GM12864 (cell line): Measurements from ENCODE around the gene CD6.

Source experiments
- DNase-seq: peaks from one replicate; pipeline ENCODE4 v3.0.0-alpha.2; 2011; ENCODE audit warnings: low read depth
- H3K4me3 ChIP-seq: 2 replicates; pipeline ENCODE4 v1.5.1; 2011; ENCODE audit warnings: mild to moderate bottlenecking, low read depth, low read length, control low read depth
- CTCF ChIP-seq: IDR thresholded peaks from 2 replicates; pipeline ENCODE4 v1.5.1; 2011; ENCODE audit warnings: low read depth, mild to moderate bottlenecking, moderate library complexity, low read length, control low read depth, inconsistent platforms; ENCODE audit errors: missing control alignments

The CD6 gene

DNA sequence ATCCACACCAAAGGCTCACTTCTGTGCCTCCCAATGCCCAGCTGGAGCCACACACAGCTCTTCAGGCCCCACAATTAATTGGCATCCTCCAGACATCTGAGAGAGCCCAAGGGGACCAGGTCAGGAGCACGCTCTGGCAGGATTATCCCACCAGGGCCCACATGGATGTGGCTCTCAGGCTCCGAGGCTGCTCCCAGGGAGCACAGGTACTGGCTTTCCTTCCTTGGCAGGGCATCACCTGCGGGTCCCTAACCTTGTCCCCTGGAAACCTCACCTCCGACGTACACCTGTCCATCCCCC, 54.3 kb downstream of the CD6 start:
- no peak for DNase-seq
- no peak overlapping the region for H3K4me3 ChIP-seq

GRCh38 chr11:61026121-61027031, 54.9 kb downstream of the CD6 start:
- TF ChIP-seq CTCF = no peak
- no peak for DNase-seq
- no peak overlapping the region for H3K4me3 ChIP-seq

More for the DNA sequence above, 54.3 kb downstream of the CD6 start:
- no peak for TF ChIP-seq CTCF

GRCh38 chr11:61027141-61027840, 55.8 kb downstream of the CD6 start:
- H3K4me3 ChIP-seq = no peak overlapping the region
- no peak for DNase-seq
- TF ChIP-seq CTCF = no peak

GRCh38 chr11:61028135-61028729, 56.8 kb downstream of the CD6 start:
- no peak overlapping the region for H3K4me3 ChIP-seq
- DNase-seq = no peak
- no peak for TF ChIP-seq CTCF

DNA sequence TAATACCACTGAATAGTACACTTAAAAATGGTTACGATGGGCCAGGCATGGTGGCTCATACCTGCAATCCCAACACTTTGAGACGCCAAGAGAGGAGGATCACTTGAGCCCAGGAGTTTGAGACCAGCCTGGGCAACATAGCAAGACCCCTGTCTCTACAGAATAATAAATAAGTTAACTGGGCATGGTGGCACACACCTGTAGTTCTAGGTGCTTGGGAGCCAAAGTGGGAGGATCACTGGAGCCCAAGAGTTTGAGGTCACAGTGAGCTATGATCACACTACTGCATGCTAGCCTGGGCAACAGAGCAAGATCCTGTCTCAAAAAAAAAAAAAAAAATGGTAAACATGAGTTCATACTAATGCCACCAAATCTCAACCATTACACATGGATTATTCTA, 61.3 kb downstream of the CD6 start:
- no peak for TF ChIP-seq CTCF
- H3K4me3 ChIP-seq = no peak overlapping the region
- DNase-seq = no peak

DNA sequence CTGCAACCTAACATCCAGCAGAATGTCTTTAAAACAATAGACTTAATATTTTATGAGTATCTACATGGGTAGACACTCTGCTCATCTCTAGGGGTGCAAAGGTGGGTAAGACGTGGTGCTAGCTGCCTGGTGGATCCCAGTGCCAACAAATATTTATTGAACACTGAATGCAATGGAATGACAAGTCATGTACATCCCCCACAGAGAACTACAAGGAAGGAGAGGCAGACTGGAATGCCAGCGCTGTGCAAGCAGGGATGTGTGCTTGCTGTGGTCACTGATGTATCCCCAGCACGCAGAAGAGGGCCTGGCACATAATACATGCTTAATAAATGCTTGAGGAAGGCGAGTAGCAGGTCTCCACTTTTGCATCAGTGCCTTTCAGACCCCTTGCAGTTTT, 61.9 kb downstream of the CD6 start:
- DNase-seq = no peak
- no peak for TF ChIP-seq CTCF
- no peak overlapping the region for H3K4me3 ChIP-seq

GRCh38 chr11:61034111-61034510, 62.6 kb downstream of the CD6 start:
- TF ChIP-seq CTCF = no peak
- H3K4me3 ChIP-seq = no peak overlapping the region
- DNase-seq = no peak
